Neutrophil (primary cell): ENCODE results near the gene IFT122.

Experiments used
- H3K27ac ChIP-seq: fragments of 200-600 bp; sonication (generic); 2 replicates; pipeline ENCODE4 v1.5.1; 2016; ENCODE audit warnings: mild to moderate bottlenecking, moderate library complexity
- H3K27me3 ChIP-seq: fragments of 200-600 bp; sonication (generic); 2 replicates; pipeline ENCODE4 v1.6.0; 2016; ENCODE audit warnings: mild to moderate bottlenecking
- H3K36me3 ChIP-seq: fragments of 200-600 bp; sonication (generic); 2 replicates; pipeline ENCODE4 v1.5.1; 2017
- H3K4me1 ChIP-seq, 2 experiments: fragments of 200-600 bp in 1 of 2; sonication (generic) in 1 of 2; 1 replicate in 1 of 2; 2 replicates in 1 of 2; pipeline versions ENCODE4 v1.5.1 to v1.6.1; 2013 to 2016; ENCODE audit warnings: low read depth in 1 of 2, low read length in 1 of 2, mild to moderate bottlenecking in 1 of 2, moderate library complexity in 1 of 2; ENCODE audit not compliant: control insufficient read depth in 1 of 2, insufficient read depth in 1 of 2
- H3K4me3 ChIP-seq, 2 experiments: fragments of 200-600 bp in 1 of 2; sonication (generic) in 1 of 2; 1 replicate in 1 of 2; 2 replicates in 1 of 2; pipeline ENCODE4 v1.5.1; 2013 to 2016; ENCODE audit warnings: low read depth in 1 of 2, low read length in 1 of 2, mild to moderate bottlenecking in 1 of 2, moderate library complexity in 1 of 2
- H3K9me3 ChIP-seq: fragments of 200-600 bp; sonication (generic); 2 replicates; pipeline ENCODE4 v1.5.1; 2016
- CTCF ChIP-seq: fragments of 200-600 bp; sonication (generic); IDR thresholded peaks from 2 replicates; pipeline ENCODE4 v1.5.1; 2016; ENCODE audit warnings: antibody characterized with exemption

IFT122 gene

GRCh38 chr3:129555616-129556357 is 115.8 kb downstream of the IFT122 start:
- no peaks in the 10 kb centered on the region for H3K4me1 ChIP-seq
- H3K27ac ChIP-seq, result no peak overlapping the region
- H3K36me3 ChIP-seq, result no peaks in the 10 kb centered on the region
- no peaks in the 10 kb centered on the region for H3K27me3 ChIP-seq
- no peak for TF ChIP-seq CTCF
- no peaks in the 10 kb centered on the region for H3K9me3 ChIP-seq
- H3K4me3 ChIP-seq, result no peak overlapping the region

- H3K4me1 ChIP-seq, result no peaks in the 10 kb centered on the region
- no peaks in the 10 kb centered on the region for H3K36me3 ChIP-seq
These were observed 116.3 kb downstream of the IFT122 start for GRCh38 chr3:129556358-129556695.

GRCh38 chr3:129556890-129557547 is 117.0 kb downstream of the IFT122 start:
- Histone ChIP-seq H3K36me3 (no peaks in the 10 kb centered on the region), H3K4me3 (no peak overlapping the region), H3K9me3 (no peaks in the 10 kb centered on the region), H3K27ac (no peak overlapping the region), H3K4me1 (no peaks in the 10 kb centered on the region), H3K27me3 (no peaks in the 10 kb centered on the region)
- TF ChIP-seq CTCF, result no peak

More at GRCh38 chr3:129556358-129556695, 116.3 kb downstream of the IFT122 start:
- Histone ChIP-seq H3K27ac (no peak overlapping the region), H3K9me3 (no peaks in the 10 kb centered on the region), H3K27me3 (no peaks in the 10 kb centered on the region), H3K4me3 (no peak overlapping the region)
- no peak for TF ChIP-seq CTCF

- H3K27ac ChIP-seq, result no peak overlapping the region
These were observed 117.5 kb downstream of the IFT122 start for GRCh38 chr3:129557548-129557894.

GRCh38 chr3:129558081-129558771 is 118.2 kb downstream of the IFT122 start:
- no peak overlapping the region for H3K4me3 ChIP-seq

More at GRCh38 chr3:129557548-129557894, 117.5 kb downstream of the IFT122 start:
- H3K36me3 ChIP-seq, result no peaks in the 10 kb centered on the region
- no peaks in the 10 kb centered on the region for H3K27me3 ChIP-seq
- H3K9me3 ChIP-seq, result no peaks in the 10 kb centered on the region
- no peak for TF ChIP-seq CTCF
- H3K4me1 ChIP-seq, result no peaks in the 10 kb centered on the region
- H3K4me3 ChIP-seq, result no peak overlapping the region

More at GRCh38 chr3:129558081-129558771, 118.2 kb downstream of the IFT122 start:
- H3K36me3 ChIP-seq, result no peaks in the 10 kb centered on the region
- H3K27ac ChIP-seq, result no peak overlapping the region
- no peaks in the 10 kb centered on the region for H3K9me3 ChIP-seq
- no peaks in the 10 kb centered on the region for H3K4me1 ChIP-seq
- H3K27me3 ChIP-seq, result no peaks in the 10 kb centered on the region
- TF ChIP-seq CTCF, result no peak
